Fibroblast of pulmonary artery (primary cell): ENCODE data around the gene PHETA1.
"Not testable (repeated sequence)": the region's sequence is repeated elsewhere in the genome, so short reads cannot be mapped to it uniquely, and the experiment has no call there.

Experiments used
- DNase-seq: peaks from one replicate; pipeline ENCODE4 v3.0.0-alpha.2; 2010; ENCODE audit warnings: low read depth
- H3K4me3 ChIP-seq: replicated peaks from 2 replicates; pipeline ENCODE4 v1.5.1; 2011; ENCODE audit warnings: low read depth, mild to moderate bottlenecking, control low read depth, low read length, moderate library complexity
- TF ChIP-seq, protein P1 (sequence below): IDR thresholded peaks from 2 replicates; pipeline ENCODE4 v1.5.1; 2011; ENCODE audit warnings: mild to moderate bottlenecking, control low read depth, low read length, inconsistent platforms; ENCODE audit errors: missing control alignments

PHETA1 gene

GRCh38 chr12:111343181-111343580 lies 25.7 kb downstream of the PHETA1 start:
- TF ChIP-seq, protein P1, sequence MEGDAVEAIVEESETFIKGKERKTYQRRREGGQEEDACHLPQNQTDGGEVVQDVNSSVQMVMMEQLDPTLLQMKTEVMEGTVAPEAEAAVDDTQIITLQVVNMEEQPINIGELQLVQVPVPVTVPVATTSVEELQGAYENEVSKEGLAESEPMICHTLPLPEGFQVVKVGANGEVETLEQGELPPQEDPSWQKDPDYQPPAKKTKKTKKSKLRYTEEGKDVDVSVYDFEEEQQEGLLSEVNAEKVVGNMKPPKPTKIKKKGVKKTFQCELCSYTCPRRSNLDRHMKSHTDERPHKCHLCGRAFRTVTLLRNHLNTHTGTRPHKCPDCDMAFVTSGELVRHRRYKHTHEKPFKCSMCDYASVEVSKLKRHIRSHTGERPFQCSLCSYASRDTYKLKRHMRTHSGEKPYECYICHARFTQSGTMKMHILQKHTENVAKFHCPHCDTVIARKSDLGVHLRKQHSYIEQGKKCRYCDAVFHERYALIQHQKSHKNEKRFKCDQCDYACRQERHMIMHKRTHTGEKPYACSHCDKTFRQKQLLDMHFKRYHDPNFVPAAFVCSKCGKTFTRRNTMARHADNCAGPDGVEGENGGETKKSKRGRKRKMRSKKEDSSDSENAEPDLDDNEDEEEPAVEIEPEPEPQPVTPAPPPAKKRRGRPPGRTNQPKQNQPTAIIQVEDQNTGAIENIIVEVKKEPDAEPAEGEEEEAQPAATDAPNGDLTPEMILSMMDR, result no peak
- H3K4me3 ChIP-seq, result no peak overlapping the region
- no peak for DNase-seq

GRCh38 chr12:111342376-111342775 lies 26.5 kb downstream of the PHETA1 start:
- TF ChIP-seq, protein P1, result no peak
- DNase-seq, result no peak
- H3K4me3 ChIP-seq, result no peak overlapping the region

- TF ChIP-seq, protein P1, result no peak
- no peak overlapping the region for H3K4me3 ChIP-seq
- no peak for DNase-seq
These were observed 27.3 kb downstream of the PHETA1 start for GRCh38 chr12:111341426-111342065.

DNA sequence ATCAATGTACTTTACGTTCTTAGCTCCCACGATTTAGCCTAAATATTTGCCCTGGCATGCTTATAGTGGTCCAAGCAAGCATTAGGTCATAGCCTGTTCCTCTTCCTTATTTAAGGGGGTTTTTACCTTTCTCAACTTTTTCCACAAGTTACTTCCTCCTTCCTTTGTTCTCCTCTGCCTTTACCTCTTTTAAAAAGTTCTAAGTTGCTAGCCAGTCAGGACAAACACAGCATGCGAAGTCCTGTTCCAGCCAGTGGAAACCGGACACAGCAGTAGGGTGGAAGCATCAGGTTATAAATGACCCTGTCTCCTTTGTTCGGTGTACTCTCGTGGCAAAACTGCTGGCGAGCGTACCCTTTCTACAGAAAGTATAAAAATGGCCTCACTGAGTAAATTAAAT lies 28.2 kb downstream of the PHETA1 start:
- DNase-seq, H3K4me3 ChIP-seq: not testable (repeated sequence)

GRCh38 chr12:111340231-111340630 lies 28.7 kb downstream of the PHETA1 start:
- no peak for DNase-seq
- no peak overlapping the region for H3K4me3 ChIP-seq
- TF ChIP-seq, protein P1, result no peak

- H3K4me3 ChIP-seq, result no peak overlapping the region
- DNase-seq, result no peak
- TF ChIP-seq, protein P1, result no peak
These were observed 29.5 kb downstream of the PHETA1 start for GRCh38 chr12:111339321-111339938.

GRCh38 chr12:111338096-111338495 lies 30.8 kb downstream of the PHETA1 start:
- no peak overlapping the region for H3K4me3 ChIP-seq
- TF ChIP-seq, protein P1, result no peak
- DNase-seq, result no peak
